HL-60/S4 (cell line): ENCODE data around the gene ZNF674.
"Not testable (repeated sequence)": the region's sequence is repeated elsewhere in the genome, so short reads cannot be mapped to it uniquely, and the experiment has no call there.

ENCODE experiments used
- in situ Hi-C: fragments of 300-500 bp; cut with MboI; formaldehyde crosslinking; loops from 2 replicates; pipeline ENCODE4 v1.14.3; 2022; ENCODE audit warnings: low sequenced_read_pairs

The ZNF674 gene

DNA sequence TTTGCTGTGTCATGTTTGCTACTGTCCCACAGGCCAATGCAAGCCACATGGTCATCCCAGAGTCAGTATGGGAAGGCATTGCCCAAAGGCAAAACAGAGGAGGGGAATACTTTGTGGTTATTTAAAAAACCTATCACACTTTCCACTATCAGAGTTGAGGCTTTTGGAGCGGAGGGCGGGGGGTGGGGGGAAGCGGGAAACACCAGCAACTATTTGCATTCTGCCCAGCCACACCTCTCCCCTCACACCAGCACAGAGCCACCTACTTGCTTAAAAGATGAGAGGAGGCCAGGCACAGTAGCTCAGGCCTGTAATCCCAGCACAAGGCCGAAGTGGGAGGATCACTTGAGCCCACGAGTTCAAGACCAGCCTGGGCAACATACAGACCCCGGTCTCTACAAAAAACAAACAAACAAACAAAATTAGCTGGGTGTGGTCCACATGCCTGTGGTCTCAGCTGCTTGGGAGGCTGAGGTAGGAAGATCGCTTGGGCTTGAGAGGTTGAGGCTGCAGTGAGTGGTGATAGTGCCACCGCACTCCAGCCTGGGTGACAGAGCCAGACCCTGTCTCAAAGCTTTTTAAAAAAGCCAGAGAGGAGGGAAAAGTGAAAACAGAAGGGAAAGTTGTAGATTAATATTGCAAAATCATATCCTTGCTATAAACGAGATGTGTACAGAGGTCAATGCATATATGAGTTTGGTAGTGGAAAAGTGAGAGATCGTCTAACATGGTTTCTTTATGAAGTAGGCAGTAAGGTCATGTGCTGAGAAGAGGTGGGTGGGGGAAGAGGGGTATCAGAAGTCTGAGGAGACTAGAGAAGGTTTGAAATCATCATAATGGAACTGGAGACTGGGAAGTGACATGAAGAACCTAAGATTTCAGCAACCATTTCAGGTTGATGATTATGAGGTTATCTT lies 26.5 kb upstream of the ZNF674 start:
- in situ Hi-C loops: no loop called here

DNA sequence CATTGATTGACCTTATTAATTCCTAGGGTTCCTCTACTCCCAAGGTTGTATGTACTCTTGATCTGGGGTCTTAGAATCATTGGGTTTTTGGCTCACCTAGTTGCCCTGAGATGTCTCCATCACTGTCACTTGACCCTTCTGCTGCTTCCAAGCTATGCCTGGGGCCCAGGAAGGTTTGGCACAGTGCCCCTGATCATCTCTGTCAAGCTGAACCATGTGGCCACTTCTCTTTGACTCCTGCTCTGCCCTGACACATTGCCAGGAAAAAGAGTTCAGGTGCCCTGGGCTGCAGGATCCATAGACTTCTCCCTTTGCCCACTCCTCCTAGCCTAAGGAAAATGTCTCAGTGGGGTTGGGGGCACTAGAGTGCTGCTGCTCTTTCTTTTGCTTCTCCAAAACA lies 24.4 kb upstream of the ZNF674 start:
- in situ Hi-C loops: no loop called here

GRCh38 chrX:46567388-46567787 lies 22.2 kb upstream of the ZNF674 start:
- in situ Hi-C loops: no loop called here

DNA sequence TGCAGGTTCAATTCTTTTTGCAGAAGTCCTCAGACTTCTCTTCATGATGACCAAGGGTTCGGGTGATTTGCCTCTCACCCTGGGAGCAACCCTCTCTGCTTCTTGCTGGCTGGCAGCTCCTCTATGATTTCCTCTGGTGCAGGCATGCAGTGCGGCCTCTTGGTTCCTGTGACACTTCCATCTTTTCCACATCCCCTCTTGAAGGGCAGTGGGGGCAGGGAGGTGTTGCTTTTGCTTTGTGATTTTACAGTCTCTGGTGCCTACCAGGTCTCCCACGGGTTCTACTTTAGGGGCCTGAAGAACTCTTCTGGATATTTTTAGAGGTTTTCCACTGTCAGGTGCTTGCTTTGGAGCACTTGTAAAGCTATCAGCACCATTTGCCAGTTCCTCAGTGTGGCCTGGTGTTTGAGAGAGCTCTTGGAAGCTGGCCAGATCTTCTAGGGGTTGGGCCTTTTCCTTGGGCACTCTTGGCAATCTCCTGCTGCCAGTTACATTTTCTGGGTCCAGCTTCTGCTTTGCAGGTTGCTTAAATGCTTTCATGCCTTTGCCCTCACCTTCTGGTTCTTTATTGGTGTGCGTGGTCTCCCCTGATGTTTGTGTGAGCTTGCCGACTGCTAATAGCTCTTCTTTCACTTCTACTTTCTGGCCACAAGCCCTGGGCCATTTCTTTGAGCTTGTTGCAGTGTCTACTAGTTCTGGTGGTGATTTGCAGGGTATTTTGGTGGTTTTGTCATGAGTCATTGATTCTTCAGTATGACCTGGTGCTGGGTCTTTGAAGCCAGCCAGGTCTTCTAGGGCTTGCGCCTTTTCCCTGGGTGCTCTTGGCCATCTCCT lies 16.8 kb upstream of the ZNF674 start:
- in situ Hi-C loops: no loop called here

DNA sequence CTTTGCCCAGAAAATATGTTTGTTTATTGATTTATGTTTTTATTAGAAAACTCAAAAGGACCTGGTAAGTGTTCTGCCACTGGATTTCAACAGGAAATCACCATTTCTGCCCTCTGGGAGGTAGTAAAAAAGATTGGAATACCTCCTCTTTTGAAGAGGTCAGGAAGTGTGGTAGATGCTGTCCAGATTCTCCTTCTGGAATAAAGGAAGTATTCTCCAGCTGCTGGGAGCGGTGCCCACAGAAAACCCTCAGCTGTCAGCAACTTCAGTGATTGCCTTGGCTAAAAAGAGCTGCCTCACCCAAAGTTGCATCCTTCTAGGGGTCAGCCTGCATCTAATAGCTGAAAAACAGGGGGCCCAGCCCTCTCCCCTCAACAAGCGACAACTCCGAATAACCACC lies 13.8 kb upstream of the ZNF674 start:
- in situ Hi-C loops: loop anchor here (10.0 kb wide), 1 partner anchor 76 kb away; no protein-coding TSS in a partner anchor

DNA sequence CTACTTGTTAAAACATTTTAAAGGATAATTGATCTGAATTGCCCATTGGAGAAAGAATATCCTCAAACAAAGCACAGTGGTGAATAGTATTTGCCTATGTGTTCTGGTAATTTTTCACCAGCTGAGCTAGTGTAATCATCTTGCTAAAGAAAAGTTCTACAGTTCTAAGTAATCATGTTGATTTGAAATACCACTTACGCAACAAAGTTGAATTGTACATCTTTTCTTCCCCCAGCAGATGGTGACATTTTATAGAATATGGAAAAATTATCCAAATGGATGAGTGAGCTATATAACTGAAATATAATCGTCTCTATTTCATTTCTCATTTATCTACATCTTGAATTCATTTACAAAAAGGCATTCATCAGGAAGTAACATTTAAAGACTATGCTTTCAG lies 9.7 kb upstream of the ZNF674 start:
- in situ Hi-C loops: loop anchor here (10.0 kb wide), 1 partner anchor 80 kb away; no protein-coding TSS in a partner anchor

DNA sequence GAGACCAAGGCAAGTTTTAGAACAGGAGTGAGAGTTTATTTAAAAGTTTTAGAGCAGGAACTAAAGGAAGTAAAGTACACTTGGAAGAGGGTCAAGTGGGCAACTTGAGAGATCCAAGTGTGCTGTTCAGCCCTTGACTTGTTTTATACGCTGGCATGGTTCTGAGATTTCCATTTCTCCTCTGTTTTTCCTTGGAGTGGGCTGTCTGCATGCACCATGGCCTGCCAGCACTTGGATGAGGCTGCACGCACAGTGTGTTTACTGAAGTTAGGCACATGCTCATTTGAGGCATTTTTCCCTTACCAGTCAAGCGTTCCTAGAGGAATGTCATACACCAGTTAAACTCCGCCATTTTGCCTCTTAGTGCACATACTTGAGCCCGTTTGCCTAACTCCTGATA lies 8.7 kb upstream of the ZNF674 start:
- in situ Hi-C loops: loop anchor here (10.0 kb wide), 1 partner anchor 81 kb away; no protein-coding TSS in a partner anchor

DNA sequence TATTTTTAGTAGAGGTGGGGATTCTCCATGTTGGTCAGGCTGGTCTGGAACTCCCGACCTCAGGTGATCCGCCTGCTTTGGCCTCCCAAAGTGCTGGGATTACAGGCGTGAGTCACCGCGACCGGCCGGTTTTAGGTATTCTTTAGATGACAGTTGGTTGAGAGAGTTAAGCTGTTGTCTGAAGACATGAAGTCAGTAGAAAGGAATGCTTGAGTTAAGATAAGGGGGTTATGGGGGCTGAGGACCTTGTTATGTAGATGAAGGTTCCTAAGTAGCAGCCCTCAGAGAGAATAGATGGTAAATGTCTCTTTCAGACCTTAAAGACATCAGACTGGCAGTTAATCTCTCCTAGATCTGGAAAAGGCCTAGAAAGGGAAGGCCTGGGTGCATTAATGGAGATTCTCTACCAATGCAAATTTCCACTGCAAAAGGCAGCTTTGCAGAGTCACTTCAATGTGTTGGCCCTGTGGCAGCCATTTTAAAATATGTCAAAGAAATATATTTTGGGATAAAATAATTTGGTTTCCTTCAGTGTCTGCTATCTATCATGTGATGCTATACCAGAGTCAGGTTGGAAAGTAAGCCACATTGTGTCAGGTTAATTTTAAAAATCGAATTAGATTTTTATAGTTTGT lies 6.4 kb upstream of the ZNF674 start:
- in situ Hi-C loops: loop anchor here (10.0 kb wide), 1 partner anchor 83 kb away; no protein-coding TSS in a partner anchor

DNA sequence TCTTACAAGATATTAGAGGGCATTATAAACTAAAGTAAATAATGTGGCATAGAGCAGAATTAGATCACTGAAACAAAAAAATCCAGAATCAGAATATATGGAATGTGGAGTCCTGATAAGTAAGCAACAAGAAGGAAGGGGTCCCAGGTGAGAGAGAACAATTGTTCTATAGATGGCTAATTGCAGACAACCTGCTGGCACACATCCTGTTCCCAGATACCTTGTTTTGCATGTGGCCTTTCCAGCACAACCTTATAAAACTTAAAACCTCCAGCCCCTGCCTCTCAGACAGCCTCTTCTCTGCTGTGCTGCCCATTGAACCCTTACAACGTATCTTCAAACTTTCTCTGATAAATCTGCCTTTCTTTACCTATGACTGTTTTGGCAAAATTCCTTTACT lies 4.7 kb upstream of the ZNF674 start:
- in situ Hi-C loops: loop anchor here (10.0 kb wide), 1 partner anchor 85 kb away; no protein-coding TSS in a partner anchor

DNA sequence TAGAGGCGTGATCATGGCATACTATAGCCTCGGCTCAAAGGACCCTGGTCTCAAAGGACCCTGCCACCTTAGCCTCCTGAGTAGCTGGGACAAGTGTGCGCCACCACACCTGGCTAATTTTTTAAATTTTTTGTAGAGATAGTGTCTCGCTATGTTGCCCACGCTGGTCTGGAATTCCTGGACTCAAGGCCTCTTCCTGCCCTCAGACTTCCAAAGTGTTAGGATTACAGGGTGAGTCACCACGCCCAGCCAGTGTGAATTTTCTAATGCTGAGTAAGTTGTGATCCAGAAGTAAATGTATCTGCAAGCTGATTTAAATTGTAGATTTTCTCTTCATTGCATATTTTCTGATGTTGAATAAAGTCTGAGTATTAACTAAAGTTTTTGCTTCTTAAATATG lies 2.6 kb upstream of the ZNF674 start:
- in situ Hi-C loops: no loop called here

DNA sequence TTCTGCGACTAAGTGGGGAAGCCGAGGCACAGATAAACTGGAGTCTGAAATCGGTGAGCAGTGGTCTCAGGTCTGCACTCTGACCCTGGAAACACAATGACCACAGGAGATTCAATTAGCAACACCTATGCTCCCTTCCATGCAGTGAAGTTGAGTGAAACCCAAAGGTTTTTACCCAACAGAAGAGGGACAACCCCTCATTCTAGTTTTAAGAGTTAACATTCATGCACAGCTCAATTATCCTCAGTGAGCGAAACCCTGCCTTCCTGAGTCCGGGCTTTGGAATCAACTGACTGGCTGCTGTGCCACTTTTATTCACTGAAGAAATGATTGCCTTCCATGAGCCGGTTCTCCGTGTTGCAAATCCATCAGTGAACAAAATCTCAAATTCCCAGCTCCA lies 694 bp downstream of the ZNF674 start:
- in situ Hi-C loops: not testable (repeated sequence)

GRCh38 chrX:46543441-46543840 lies 1.8 kb downstream of the ZNF674 start:
- in situ Hi-C loops: no loop called here

DNA sequence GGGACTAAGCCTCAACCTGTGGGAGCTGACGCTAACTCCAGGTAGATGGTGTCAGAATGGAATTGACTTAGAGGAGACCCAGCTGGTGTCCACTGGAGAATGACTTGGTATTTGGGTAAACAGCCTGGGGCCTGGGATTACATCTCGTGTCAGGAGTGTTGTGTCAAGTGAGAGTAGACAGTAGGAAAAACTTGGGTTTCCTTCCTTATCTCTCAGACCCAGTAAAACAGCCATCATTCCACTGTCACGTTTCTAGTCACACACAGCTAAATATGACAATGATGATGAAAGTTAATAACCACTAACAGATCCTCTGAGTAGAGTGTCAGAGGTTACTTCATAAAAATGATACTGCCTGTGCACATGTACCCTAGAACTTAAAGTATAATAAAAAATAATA lies 13.8 kb downstream of the ZNF674 start:
- in situ Hi-C loops: no loop called here

- in situ Hi-C loops: not testable (repeated sequence)
These were observed 14.8 kb downstream of the ZNF674 start for GRCh38 chrX:46530404-46530908.

GRCh38 chrX:46529740-46530403 lies 15.3 kb downstream of the ZNF674 start:
- in situ Hi-C loops: not testable (repeated sequence)

GRCh38 chrX:46528640-46529039 lies 16.6 kb downstream of the ZNF674 start:
- in situ Hi-C loops: not testable (repeated sequence)

DNA sequence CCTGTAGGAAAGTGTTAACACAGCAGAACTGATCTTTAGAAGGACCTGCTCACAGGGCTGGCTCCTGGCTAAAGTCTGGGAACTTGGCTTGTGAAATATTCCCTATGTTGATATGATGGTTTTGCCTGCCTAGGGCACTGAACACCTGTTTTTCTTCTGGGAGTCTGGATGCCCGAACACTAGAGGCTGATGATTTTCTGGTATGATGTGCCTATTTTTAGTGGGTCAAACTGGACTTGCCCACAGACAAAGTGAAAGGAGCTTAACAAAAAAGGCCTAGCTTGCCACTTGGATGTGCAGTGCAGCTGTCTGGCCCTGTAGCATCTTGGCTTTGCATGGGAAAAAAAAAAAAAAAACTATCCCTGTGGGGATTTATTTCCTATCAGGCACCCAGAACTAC lies 39.1 kb downstream of the ZNF674 start:
- in situ Hi-C loops: no loop called here

GRCh38 chrX:46502848-46503247 lies 42.4 kb downstream of the ZNF674 start:
- in situ Hi-C loops: no loop called here

DNA sequence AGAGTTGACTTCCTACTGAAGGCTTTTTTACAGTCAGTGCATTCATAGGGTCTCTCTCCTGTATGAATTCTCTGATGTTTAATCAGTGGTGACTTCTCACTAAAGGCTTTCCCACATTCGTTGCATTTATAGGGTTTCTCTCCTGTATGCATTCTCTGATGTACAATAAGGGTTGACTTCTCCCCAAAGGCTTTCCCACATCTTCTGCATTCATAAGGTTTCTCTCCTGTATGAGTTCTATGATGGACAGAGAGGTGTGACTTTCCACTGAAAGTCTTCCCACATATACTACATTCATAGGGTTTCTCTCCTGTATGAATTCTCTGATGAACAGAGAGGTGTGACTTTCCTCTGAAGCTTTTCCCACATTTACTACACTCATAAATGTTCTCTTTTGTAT lies 45.2 kb downstream of the ZNF674 start:
- in situ Hi-C loops: no loop called here

DNA sequence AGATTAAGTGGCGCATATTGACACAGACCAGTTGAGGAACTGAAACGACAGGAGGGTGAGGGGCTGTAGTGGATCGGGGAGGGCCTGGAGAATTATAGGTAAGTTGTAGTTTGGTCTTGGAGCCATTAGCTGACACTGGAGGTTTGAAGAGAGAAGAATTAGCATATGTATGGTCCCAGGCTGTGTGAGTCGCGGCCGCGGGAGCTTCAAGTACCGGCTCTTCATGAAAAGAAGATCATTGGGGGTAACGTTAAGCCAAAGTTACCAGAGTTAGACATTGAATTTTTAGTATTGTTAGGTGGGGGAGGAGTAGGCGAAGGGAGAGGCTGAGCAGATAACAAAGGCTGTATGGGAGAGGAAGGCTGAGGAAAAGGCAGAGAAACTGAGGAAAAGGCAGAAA lies 56.5 kb downstream of the ZNF674 start:
- in situ Hi-C loops: no loop called here
